DMS79 (cell line): ENCODE data around the gene RER1.

Source experiments
- DNase-seq: peaks from one replicate; lab custom pipeline; 2025; lab: John Stamatoyannopoulos, UW

The RER1 gene

DNA sequence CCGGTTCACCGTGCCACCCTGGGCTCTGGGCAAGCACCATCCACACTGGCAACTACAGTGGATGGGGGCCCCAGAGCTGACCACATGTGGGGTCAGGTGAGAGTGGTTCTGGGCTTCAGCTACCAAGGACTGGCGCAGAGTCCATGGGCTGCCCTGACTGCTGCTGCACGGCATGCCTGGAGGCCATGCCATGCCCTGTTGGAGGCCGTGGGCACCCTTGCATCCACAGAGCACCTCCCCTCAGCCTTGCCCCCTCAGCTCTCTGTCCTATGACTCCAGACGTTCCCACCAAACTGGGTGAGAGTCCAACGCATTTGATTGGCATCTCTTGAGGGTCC, 15.7 kb upstream of the RER1 start:
- DNase-seq, result no peak

DNA sequence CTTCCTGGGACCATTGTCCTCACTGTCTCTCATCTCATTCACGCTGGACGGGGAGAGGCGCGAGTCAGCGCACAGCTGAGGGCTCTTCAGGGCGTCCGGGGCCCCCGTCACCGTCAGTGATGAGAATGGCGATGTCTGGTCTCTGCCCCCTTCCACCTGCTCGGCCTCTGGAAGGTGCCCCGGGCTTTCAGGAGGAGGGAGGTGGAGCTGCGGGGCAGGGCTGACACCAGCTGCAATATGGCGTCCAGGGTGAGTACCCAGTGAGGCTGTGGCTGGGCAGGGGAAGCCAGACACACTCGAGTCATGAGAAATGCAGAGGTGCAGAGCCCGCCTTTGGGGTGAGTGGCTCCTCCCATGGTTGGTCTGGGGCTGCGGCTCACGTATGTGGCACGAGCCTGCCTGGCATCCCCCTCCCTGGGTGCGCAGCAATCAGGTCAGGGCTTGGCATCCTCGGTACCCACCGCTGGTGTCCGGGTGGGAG, 15.3 kb upstream of the RER1 start:
- DNase-seq, result no peak

DNA sequence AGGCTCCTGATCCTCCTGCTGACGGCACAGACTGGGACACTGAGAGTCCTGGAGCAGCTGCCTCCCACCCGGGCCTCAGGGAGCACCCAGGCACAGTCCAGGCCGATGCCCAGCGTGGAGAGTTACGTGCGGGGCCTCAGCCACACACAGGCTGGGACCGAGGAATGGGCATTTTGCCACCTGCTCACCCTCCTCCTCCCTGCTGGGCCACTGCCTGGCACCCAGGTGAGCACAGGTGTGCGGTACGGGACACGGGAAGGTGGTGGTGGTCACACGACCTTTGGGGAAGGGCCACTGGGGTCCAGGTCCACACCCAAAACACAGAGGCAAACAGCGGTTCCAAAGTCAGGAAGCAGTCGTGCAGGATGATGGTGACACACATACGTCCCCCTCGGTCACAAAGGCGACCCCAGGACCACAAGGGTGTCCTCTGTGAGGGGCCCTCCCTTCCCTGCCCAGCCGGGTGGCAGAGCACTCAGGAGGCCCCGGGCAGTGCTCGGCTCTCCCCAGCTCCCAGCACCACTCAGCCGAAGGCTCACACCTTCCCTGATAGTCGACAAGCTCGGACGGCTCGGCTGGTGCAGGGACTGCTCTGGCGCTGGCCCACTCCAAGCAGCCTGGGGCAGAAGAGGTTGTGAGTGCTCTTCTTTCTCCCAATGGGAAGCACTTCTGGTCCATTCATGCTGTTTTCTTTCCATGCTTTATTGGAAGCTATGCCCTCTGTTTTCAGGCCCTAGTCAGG, 14.5 kb upstream of the RER1 start:
- DNase-seq, result peak; percentile 13

DNA sequence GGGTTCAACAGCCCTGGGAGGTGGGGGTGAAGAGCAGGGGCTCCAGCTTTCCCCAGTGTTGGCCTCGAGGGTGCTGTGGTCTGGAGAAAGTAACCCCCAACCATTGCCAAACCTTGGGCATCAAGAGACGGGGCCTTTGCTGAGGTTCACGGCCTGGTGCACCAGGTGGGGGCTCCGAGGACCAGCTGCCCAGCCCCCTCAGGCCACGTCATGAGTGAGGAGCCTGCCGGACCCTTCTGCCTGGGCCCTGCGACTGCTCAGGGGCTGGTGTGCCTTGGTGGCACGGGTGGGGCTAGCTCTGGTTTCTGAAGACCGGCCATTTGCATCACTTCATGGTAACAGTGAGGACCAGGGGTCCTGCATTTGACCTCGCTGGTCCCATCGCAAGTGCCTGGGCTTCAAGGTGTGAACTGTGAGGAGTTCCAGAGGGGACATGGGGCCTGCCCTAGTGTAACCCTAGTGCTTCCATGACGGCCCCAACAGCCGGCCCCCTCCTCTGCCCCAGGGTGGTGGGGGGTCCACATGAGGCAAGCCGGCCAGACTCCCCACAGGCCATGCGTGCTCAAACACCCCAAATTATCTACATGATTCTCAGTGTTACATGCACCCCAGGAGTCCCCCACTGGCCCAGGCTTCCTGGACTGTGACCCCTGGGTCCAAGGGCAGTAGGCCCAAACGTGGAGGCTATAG, 13.7 kb upstream of the RER1 start:
- no peak for DNase-seq

GRCh38 chr1:2378441-2378851, 13.2 kb upstream of the RER1 start:
- DNase-seq, result no peak

DNA sequence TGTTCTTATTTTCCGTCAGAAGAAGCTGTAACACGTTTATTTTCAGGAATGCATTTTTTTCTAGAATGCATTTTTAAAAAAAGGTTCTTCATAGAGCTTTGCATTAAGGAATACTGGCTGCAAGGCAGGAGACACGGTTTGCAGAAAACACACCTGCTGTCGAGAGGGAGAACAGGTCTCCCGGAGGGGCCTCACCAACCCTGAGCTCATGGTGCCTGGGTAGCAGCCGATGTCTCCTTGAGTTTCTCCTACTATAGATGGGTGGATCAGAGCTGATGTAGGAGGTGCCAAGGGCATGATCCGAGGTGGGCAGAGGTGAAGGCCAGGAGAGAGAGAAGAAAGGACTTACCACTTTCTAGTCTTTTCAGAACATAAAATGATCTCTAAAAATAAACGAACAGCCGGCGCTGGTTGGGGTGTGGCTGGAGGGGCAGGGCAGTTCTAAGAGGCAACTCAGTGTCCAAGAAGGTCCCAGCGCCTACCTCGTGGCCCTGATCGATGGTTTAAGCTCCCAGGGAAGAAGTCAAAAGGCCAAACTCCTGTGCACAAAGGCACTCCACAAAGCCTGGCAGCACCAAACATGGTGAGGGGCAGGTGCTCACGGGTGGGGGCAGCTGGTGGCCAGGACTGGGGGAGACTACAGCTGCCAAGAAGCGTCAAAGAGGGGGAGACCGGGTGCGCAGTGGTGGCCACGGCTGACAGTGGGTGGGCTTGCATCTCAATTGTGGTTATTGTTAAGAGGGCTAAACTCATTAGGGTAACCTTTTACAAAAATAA, 12.5 kb upstream of the RER1 start:
- no peak for DNase-seq

- no peak for DNase-seq
These were observed 11.8 kb upstream of the RER1 start for GRCh38 chr1:2379733-2380404.

DNA sequence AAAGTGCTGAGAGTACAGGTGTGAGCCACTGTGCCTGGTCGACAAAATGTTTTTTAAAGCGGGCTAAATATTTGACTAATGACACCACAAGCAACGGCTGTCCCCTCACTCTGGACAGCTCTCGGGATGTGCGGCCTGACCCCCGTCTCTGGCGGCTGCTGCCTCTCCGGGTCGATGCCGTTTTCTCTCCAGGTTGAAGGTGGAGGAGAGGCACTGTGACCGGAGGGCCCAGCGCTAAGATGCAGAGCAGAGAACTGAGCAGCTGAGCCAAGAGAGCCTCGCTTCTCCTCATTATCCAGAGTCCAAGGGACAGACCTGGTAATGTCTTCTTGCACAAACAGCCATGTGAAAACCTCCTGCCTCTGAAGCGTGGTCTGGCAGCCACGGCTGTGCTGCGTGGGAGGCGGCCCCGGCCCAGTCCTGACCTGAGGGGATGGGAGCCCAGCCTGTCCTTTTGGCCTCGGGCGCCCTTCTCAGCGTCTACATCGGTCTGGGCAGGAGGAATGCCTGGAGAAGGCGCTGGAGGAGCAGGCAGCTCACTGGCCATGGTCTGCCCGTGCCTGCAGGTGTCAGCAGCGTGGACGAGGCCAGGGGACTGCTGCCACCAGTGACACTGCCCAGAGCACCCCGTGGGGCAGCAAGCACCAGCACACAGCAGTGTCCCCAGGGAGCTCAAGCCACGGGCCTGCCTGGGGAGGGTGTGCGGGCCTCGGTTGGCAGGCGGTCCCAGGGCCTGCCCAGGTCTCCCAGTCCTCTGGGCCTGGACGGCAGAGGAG, 10.6 kb upstream of the RER1 start:
- no peak for DNase-seq

DNA sequence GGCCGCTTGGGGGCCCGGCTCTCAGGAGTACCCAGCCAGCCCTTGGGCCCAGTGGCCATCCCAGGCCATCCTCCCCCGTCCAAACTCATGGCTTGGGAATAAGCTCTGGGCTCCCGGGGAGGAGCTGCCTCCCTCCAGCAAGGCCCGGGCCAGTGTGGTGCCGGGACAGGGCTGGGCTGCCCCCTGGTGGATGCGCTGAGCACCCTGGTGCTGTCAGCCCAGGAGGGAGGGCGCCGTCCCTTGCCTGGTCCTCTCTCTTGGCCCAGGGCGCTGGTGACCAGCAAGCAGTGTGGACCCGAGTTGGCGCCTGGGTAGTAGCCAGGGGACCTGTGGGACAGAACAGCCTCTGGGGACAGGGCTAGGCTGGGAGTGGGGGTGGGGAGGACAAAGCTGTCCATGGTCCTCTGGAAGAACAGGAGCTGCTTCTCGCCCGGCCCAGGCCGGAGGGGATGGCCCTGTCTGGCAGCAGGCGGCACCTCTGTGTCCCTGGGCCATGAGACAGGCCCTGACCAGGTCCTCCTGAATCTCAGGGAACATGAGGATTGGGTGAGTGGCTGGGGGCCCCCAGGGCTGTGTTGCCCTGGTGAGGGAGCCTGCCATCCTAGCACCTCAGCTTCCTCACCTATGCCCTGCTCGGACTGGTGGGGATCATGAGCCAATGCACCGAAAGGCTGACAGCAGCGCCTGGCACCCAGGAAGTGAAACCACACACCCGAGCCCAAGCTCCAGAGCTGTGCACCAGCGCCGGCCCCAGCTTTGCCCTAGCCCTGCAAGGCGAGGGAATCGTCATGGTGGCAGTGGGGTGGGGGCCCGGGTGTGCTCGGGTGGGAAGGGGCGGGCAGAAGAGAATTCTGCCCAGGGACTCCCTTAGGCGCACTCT, 9.7 kb upstream of the RER1 start:
- peak; percentile 36 for DNase-seq

GRCh38 chr1:2382621-2383361, 8.8 kb upstream of the RER1 start:
- DNase-seq, result no peak

GRCh38 chr1:2383576-2383975, 8.1 kb upstream of the RER1 start:
- no peak for DNase-seq

DNA sequence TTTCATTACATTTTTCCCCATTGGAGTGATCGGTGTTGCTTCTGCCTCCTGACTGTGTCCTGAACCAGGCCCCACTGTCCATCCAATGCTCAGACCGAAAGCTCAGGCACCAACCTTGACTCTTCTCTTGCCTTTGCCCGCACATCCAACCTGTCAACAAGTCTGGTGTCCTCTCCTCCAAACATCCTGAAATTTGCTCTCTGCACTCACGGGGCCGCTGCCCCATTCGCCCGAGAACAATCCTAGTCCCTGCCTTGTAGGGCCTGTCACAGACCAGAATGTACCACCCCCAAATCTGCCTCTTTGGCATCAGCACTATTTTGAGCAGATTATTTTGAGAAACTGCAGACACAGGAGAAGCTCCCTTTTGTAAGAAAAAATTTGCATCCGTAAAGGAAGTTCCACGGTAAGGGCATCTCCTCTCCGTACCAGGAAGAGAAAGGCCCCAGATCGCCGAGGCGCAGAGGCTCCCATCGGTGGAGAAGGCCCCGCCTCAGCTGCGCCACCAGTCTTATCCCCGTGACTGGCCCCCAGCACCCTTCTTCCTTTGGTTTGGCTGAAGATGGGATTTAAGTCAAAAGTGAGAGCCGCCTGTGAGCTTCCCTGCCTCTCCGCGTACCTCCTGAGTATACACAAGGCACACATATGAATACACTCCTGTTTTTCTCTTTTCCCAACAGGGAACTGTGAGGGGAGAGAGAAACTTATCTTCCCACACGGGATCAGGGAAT, 7.3 kb upstream of the RER1 start:
- no peak for DNase-seq

GRCh38 chr1:2384941-2385481, 6.6 kb upstream of the RER1 start:
- no peak for DNase-seq

DNA sequence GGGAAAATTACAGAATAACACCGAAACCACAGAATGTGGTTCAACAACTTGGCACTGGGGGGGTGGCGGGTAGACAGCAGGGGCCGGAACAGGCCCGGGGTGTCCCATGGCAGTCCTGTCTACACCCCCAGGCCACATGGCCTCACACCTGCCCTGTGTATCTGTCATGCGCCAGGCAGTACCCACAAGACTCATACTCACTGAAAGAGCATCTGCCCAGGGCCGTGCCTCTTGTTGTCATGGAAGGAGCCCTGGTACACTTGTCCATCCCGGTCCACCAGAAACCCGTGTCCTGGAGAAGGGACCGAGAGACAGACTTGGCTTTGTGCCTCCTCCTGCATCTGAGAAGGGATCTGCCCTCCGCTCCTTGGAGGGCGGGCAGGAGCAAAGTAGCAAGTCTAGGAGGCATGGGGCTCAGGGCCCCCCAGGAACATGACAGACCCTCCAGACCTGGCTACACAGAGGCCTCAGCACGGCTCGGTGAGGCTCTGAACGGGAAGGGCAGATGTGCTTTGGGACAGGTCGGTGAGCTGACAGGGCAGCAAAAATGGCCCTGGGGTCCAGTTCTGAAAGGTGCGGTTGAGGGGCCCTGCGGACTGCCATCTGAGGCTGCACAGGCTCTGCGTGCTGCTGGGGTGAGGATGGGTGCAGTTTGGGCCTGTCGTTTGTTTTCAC, 5.9 kb upstream of the RER1 start:
- no peak for DNase-seq

DNA sequence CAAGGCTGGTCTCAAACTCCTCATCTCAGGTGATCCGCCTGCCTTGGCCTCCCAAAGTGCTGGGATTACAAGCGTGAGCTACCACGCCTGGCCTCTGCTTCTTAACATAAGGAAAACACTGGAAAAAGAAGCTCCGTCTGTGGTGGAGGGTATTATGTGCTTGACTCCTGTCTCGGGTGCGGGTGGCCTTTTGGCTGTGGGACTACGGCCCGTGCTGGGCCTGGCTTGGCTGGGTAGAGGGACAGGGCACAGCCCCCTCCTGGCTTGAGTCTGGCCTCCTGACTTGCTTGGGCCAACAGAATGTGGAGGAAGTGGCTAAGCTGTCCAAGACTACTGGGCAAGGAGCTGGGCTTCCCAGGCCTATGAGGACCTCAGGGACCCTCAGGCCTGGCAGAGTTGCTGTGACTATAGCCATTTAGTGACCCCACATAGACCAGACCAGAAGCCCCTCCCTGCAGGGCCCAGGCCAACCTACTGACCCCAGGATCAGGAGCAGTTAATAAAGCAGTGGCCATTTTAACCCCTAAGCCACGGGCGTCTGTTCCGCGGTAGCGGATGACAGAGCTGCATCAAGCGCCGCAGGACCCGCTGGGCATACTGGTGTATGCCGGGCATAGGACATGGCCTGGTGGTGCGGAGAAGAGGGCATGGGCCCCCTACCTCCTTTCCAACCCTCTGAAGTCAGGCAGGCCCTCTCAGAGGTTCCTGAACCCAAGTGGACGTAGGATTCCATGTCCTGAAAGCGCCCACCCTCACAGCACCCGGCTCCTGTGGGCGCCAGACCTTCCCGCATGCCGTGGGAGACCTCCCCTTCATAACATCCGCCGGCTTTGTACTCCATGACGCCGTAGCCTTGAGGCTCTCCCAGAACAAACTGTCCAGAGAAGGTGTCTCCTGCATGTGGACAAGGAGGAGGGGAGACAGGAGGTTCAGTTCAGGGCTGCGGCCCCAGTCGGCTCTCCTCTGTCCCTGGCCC, 4.7 kb upstream of the RER1 start:
- DNase-seq, result no peak

- no peak for DNase-seq
These were observed 3.4 kb upstream of the RER1 start for GRCh38 chr1:2388004-2388913.
